ENCODE measurements around the gene SLMAP.

- TF ChIP-seq POLR2A (IDR thresholded peaks at IDR 0.05) = no peak
- no peak for TF ChIP-seq CTCF (IDR thresholded peaks at IDR 0.05 in 4 of 5, conservative IDR thresholded peaks at IDR 0.05 in 1 of 5)
Observed at GRCh38 chr3:57787867-57788623, 31.9 kb downstream of the SLMAP start.
